Tibial artery (tissue), 4 donors: Measurements from ENCODE around the gene SLC26A1.

Source experiments
- DNase-seq, 2 donors: peaks; one replicate each; pipeline ENCODE4 v3.0.0-alpha.2; 2019
- H3K27ac ChIP-seq, 2 donors: fragments of 200-600 bp; sonication (generic) in 1 of 2; 1 replicate in 1 of 2; 2 replicates in 1 of 2; pipeline ENCODE4 v1.5.1; 2018 to 2019; ENCODE audit warnings: mild to moderate bottlenecking in 1 of 2
- H3K27me3 ChIP-seq, 2 donors: fragments of 200-600 bp; sonication (generic) in 1 of 2; one replicate each; pipeline versions ENCODE4 v1.5.1 to v1.6.0; 2016 to 2019
- H3K36me3 ChIP-seq, 3 donors: fragments of 200-600 bp; sonication (generic) in 2 of 3; one replicate each; pipeline ENCODE4 v1.5.1; 2016 to 2019; ENCODE audit warnings: mild to moderate bottlenecking in 2 of 3
- H3K4me1 ChIP-seq, 4 donors: fragments of 200-600 bp; sonication (generic) in 2 of 4; 1 replicate in 3 of 4; 2 replicates in 1 of 4; pipeline ENCODE4 v1.5.1; 2016 to 2019
- H3K4me3 ChIP-seq, 2 donors: fragments of 200-600 bp; sonication (generic) in 1 of 2; 1 replicate in 1 of 2; 2 replicates in 1 of 2; pipeline ENCODE4 v1.5.1; 2018 to 2019; ENCODE audit warnings: mild to moderate bottlenecking in 2 of 2
- H3K9me3 ChIP-seq, 3 donors: fragments of 200-600 bp; sonication (generic) in 1 of 3; one replicate each; pipeline ENCODE4 v1.5.1; 2016 to 2019
- CTCF ChIP-seq, 2 experiments: fragments of 200-600 bp in 1 of 2; fragments of 450-650 bp in 1 of 2; IDR thresholded peaks; one replicate each; pipeline ENCODE4 v1.5.1; 2017 to 2019; ENCODE audit warnings: antibody characterized with exemption in 2 of 2, mild to moderate bottlenecking in 1 of 2, moderate library complexity in 1 of 2
- intact Hi-C: fragments of 100-400 bp; cut with DNase I; formaldehyde crosslinking; loops from one replicate; pipeline ENCODE4 v1.15.0; 2023; ENCODE audit warnings: low total_unique reads

The SLC26A1 gene

GRCh38 chr4:1011022-1011665, 17.9 kb upstream of the SLC26A1 start, which contains the start of gene FGFRL1:
Gene FGFRL1, plus strand, starts transcription at chr4:1011626. Its CDS starts 860 bp downstream, at chr4:1012486.
- intact Hi-C loops, result loop anchor here (2.0 to 10.0 kb wide), 3 partner anchors 32 to 338 kb away; no protein-coding TSS in a partner anchor
- Histone ChIP-seq H3K27ac (peak within 1 kb of the TSS; percentile 69 to 84), H3K4me3 (peak within 1 kb of the TSS; percentile 65 to 66), H3K9me3 (no peaks in the 10 kb centered on the region), H3K27me3 (peaks cover 0 to 23% of the 10 kb centered on the region in 2 donors), H3K36me3 (peaks cover 0 to 8% (median 0%) of the 10 kb centered on the region in 3 donors), H3K4me1 (peaks cover 0 to 43% (median 32%) of the 10 kb centered on the region in 4 donors)
- TF ChIP-seq CTCF (IDR thresholded peaks at IDR 0.05), result no peak
- DNase-seq, result peak; percentile 88 to 95

- H3K4me1 ChIP-seq, result peaks cover 0 to 43% (median 32%) of the 10 kb centered on the region in 4 donors
- H3K36me3 ChIP-seq, result peaks cover 0 to 8% (median 0%) of the 10 kb centered on the region in 3 donors
- peak overlapping the region; percentile 69 to 84 for H3K27ac ChIP-seq
- no peaks in the 10 kb centered on the region for H3K9me3 ChIP-seq
- H3K4me3 ChIP-seq, result peak overlapping the region; percentile 65 to 66
- H3K27me3 ChIP-seq, result peaks cover 0 to 30% of the 10 kb centered on the region in 2 donors
- intact Hi-C loops, result loop anchor here (2.0 to 10.0 kb wide), 3 partner anchors 32 to 338 kb away; no protein-coding TSS in a partner anchor
- peak; percentile 84 to 93 for DNase-seq
- no peak for TF ChIP-seq CTCF (IDR thresholded peaks at IDR 0.05)
These were observed 17.3 kb upstream of the SLC26A1 start for GRCh38 chr4:1010395-1011021.

- peaks cover 0 to 41% (median 32%) of the 10 kb centered on the region in 4 donors for H3K4me1 ChIP-seq
- DNase-seq, result peak; percentile 55 to 85
- peaks cover 0 to 8% (median 0%) of the 10 kb centered on the region in 3 donors for H3K36me3 ChIP-seq
- intact Hi-C loops, result loop anchor here (2.0 to 10.0 kb wide), 3 partner anchors 33 to 339 kb away; no protein-coding TSS in a partner anchor
- peak overlapping the region; percentile 69 to 84 for H3K27ac ChIP-seq
- peak overlapping the region; percentile 71 to 77 for H3K4me3 ChIP-seq
- peaks cover 0 to 37% of the 10 kb centered on the region in 2 donors for H3K27me3 ChIP-seq
- no peaks in the 10 kb centered on the region for H3K9me3 ChIP-seq
- TF ChIP-seq CTCF (IDR thresholded peaks at IDR 0.05), result peak; percentile 18 to 21
These were observed 16.6 kb upstream of the SLC26A1 start for GRCh38 chr4:1009542-1010394.

- peak; percentile 46 to 82 for DNase-seq
- Histone ChIP-seq H3K9me3 (no peaks in the 10 kb centered on the region), H3K36me3 (peaks cover 0 to 8% (median 0%) of the 10 kb centered on the region in 3 donors), H3K27ac (peak overlapping the region; percentile 68 to 77), H3K4me3 (peak overlapping the region; percentile 71 to 77), H3K27me3 (peaks cover 0 to 45% of the 10 kb centered on the region in 2 donors), H3K4me1 (peaks cover 0 to 39% (median 30%) of the 10 kb centered on the region in 4 donors)
- intact Hi-C loops, result no loop called here
- TF ChIP-seq CTCF (IDR thresholded peaks at IDR 0.05), result no peak
These were observed 15.8 kb upstream of the SLC26A1 start for GRCh38 chr4:1008840-1009541.

GRCh38 chr4:1006856-1007255, 13.7 kb upstream of the SLC26A1 start:
- H3K4me1 ChIP-seq, result peaks cover 0 to 43% (median 34%) of the 10 kb centered on the region in 4 donors
- H3K27ac ChIP-seq, result no peak overlapping the region
- H3K36me3 ChIP-seq, result no peaks in the 10 kb centered on the region
- no peaks in the 10 kb centered on the region for H3K9me3 ChIP-seq
- H3K27me3 ChIP-seq, result peaks cover 7 to 66% of the 10 kb centered on the region in 2 donors
- no peak overlapping the region for H3K4me3 ChIP-seq
- intact Hi-C loops, result no loop called here
- TF ChIP-seq CTCF (IDR thresholded peaks at IDR 0.05), result no peak
- DNase-seq, result no peak
